Mammary epithelial cell (primary cell): ENCODE measurements around the gene CHAC1.

Experiments used
- EZH2 ChIP-seq: IDR thresholded peaks from 2 replicates; pipeline ENCODE4 v1.6.1; 2012; ENCODE audit warnings: low read length, inconsistent platforms, borderline replicate concordance
- TF ChIP-seq, protein P1 (sequence below), 2 donors: IDR thresholded peaks in 1 of 2; conservative IDR thresholded peaks in 1 of 2; 2 replicates each; pipeline ENCODE4 v1.5.1; 2011 to 2012; ENCODE audit warnings: inconsistent platforms in 2 of 2, low read length in 2 of 2, mild to moderate bottlenecking in 2 of 2, control low read depth in 1 of 2, low read depth in 1 of 2; ENCODE audit not compliant: insufficient read depth in 1 of 2; ENCODE audit errors: extremely low read depth in 1 of 2

DNA sequence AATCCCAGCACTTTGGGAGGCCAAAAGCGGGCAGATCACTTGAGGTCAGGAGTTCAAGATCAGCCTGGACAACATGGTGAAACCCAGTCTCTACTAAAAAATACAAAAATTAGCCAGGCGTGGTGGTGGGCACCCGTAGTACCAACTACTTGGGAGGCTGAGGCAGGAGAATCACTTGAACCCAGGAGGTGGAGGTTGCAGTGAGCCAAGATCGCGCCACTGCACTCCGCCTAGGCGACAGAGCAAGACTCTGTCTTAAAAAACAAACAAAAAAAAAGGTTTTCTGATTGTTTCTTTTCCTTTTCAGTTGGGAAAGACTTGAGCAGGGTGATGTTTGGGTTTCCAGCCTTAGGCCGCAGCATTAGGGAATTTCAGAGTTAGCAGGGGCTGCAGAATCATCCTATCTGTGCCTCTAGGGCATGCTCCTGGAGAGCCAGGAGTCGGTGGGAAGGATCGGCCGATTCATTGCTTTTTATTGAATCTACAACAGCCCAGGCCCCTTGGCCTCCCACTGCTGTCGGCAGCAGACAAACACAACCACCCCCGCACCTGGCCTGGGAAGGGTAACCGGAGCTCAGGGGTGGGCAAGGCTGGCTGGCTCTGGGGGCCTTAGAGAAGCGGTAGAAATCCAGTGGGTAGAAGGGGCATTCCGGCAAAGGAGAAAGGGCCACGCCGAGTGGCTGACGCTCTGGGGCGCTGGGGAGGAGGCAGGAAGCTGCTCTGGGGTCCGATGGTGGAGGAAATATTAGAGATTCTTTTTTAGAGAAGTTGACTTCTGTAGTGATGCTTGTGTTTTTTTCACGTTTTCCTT, 6.3 kb downstream of the CHAC1 start:
- TF ChIP-seq, protein P1, sequence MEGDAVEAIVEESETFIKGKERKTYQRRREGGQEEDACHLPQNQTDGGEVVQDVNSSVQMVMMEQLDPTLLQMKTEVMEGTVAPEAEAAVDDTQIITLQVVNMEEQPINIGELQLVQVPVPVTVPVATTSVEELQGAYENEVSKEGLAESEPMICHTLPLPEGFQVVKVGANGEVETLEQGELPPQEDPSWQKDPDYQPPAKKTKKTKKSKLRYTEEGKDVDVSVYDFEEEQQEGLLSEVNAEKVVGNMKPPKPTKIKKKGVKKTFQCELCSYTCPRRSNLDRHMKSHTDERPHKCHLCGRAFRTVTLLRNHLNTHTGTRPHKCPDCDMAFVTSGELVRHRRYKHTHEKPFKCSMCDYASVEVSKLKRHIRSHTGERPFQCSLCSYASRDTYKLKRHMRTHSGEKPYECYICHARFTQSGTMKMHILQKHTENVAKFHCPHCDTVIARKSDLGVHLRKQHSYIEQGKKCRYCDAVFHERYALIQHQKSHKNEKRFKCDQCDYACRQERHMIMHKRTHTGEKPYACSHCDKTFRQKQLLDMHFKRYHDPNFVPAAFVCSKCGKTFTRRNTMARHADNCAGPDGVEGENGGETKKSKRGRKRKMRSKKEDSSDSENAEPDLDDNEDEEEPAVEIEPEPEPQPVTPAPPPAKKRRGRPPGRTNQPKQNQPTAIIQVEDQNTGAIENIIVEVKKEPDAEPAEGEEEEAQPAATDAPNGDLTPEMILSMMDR (conservative IDR thresholded peaks at IDR 0.05 in 1 of 2, IDR thresholded peaks at IDR 0.05 in 1 of 2; ENCODE audit: extremely low read depth in 1 of 2, insufficient read depth in 1 of 2, low read depth in 1 of 2, low read length in 2 of 2), result no peak
- no peak for TF ChIP-seq EZH2
